ENCODE results near the gene CYTH3. TPM values are rescaled to one million over a fixed set of nuclear protein-coding genes. Genes with fewer than 3 reads are reported as not detected.

Gene CYTH3
- total RNA-seq, 1 donor from 2014 or later = 27.5 TPM

DNA sequence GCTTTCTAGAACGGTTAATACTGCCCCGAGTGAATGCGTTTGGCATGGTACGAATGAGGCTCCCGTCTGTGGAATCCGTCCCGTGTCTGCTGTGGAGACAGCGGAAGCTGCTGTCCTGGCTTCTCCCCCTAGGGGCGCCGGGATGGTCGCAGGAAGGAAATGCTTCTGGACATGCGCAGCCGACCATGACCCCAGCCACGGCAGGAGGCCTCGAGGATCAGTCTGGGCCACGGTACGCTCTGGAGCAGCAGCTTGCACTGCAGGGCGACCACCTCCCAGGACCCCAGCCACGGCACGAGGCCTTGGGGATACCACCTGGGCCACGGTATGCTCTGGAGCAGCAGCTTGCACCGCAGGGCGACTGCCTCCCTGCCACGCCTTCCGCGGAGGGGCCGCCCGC, 107.9 kb downstream of the CYTH3 start:
- no peaks in the 10 kb centered on the region for H3K4me1 ChIP-seq
- no peak overlapping the region for H3K4me3 ChIP-seq
- ATAC-seq (no peak), DNase-seq (peak; percentile 47)
- TF ChIP-seq, protein P1, sequence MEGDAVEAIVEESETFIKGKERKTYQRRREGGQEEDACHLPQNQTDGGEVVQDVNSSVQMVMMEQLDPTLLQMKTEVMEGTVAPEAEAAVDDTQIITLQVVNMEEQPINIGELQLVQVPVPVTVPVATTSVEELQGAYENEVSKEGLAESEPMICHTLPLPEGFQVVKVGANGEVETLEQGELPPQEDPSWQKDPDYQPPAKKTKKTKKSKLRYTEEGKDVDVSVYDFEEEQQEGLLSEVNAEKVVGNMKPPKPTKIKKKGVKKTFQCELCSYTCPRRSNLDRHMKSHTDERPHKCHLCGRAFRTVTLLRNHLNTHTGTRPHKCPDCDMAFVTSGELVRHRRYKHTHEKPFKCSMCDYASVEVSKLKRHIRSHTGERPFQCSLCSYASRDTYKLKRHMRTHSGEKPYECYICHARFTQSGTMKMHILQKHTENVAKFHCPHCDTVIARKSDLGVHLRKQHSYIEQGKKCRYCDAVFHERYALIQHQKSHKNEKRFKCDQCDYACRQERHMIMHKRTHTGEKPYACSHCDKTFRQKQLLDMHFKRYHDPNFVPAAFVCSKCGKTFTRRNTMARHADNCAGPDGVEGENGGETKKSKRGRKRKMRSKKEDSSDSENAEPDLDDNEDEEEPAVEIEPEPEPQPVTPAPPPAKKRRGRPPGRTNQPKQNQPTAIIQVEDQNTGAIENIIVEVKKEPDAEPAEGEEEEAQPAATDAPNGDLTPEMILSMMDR (IDR thresholded peaks at IDR 0.05) = no peak
- H3K27me3 ChIP-seq = no peaks in the 10 kb centered on the region
- intact Hi-C loops (cut with DNase I) = no loop called here
- H3K9me3 ChIP-seq = no peaks in the 10 kb centered on the region
- H3K27ac ChIP-seq = no peak overlapping the region
- H3K36me3 ChIP-seq = peaks cover 42% of the 10 kb centered on the region

GRCh38 chr7:6164010-6164409, 108.4 kb downstream of the CYTH3 start:
- H3K27me3 ChIP-seq = no peaks in the 10 kb centered on the region
- peaks cover 47% of the 10 kb centered on the region for H3K36me3 ChIP-seq
- ATAC-seq (no peak), DNase-seq (no peak)
- no peak overlapping the region for H3K27ac ChIP-seq
- no peaks in the 10 kb centered on the region for H3K4me1 ChIP-seq
- no peak overlapping the region for H3K4me3 ChIP-seq
- no peaks in the 10 kb centered on the region for H3K9me3 ChIP-seq
- intact Hi-C loops (cut with DNase I) = no loop called here
- TF ChIP-seq, protein P1 (IDR thresholded peaks at IDR 0.05) = no peak

DNA sequence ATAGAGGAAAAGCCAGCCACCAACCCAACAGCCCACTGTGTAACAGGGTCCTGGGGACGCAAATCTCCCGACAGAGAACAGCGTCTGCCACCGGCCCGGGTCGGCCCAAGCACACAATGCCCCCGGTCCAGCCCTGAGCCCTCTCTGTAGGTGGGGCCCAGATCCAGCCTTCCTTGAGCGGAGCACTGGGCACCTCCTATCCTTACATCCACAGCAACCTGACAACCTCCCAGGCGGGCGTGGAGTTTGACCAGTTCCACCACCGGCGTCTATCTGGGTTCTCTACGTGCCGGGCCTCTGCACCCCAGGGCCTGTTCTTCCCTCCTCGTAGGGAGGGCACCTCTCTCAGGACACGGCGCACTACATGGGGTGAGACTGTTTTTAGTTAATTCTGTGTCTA, 109.0 kb downstream of the CYTH3 start:
- TF ChIP-seq, protein P1 (IDR thresholded peaks at IDR 0.05) = no peak
- Histone ChIP-seq H3K9me3 (no peaks in the 10 kb centered on the region), H3K36me3 (peaks cover 50% of the 10 kb centered on the region), H3K27me3 (no peaks in the 10 kb centered on the region), H3K4me3 (no peak overlapping the region), H3K27ac (no peak overlapping the region), H3K4me1 (no peaks in the 10 kb centered on the region)
- intact Hi-C loops (cut with DNase I) = no loop called here
- ATAC-seq = no peak
- DNase-seq = peak; percentile 39

DNA sequence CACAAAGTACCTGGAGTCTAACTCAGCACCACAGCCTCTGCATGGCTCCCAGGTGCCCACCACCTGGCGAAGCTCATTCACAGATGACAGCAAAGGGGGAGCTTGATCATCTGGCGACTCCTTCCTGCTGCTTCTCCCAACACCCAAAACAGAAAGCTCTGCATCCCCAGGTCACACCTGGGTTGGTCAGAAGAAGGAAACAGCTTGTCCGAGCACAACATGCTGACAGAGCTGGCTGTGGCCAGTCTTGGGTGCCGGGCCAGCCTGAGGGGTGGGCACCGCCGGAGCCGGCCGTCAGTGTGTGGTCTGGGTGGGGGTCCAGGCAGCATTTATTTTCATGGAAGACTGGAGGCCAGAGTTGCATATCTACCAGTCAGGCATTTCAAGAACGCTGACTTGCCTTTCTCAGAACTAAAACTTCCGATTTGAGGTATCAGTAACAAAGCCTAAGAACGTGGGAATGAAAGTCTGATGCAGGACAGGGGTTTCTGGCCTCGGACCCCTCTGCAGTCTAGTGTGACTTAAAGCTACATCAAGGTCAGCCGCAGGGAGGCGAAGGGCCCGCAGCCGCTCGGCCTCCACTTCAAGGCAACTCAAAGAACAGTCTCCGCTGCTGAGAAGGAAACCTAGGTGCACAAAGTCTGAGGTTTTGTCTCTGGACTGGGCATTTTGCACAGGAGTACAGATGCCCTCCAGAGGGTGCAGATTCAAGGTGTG, 109.6 kb downstream of the CYTH3 start:
- ATAC-seq (no peak), DNase-seq (peak; percentile 52)
- H3K9me3 ChIP-seq = no peaks in the 10 kb centered on the region
- no peak overlapping the region for H3K4me3 ChIP-seq
- peak overlapping the region; percentile 17 for H3K27ac ChIP-seq
- intact Hi-C loops (cut with DNase I) = no loop called here
- TF ChIP-seq, protein P1 (IDR thresholded peaks at IDR 0.05) = no peak
- H3K36me3 ChIP-seq = peaks cover 56% of the 10 kb centered on the region
- no peaks in the 10 kb centered on the region for H3K4me1 ChIP-seq
- H3K27me3 ChIP-seq = no peaks in the 10 kb centered on the region

- intact Hi-C loops (cut with DNase I) = no loop called here
- DNase-seq (peak; percentile 54), ATAC-seq (no peak)
- no peaks in the 10 kb centered on the region for H3K9me3 ChIP-seq
- no peak overlapping the region for H3K4me3 ChIP-seq
- no peaks in the 10 kb centered on the region for H3K27me3 ChIP-seq
- peaks cover 61% of the 10 kb centered on the region for H3K36me3 ChIP-seq
- no peaks in the 10 kb centered on the region for H3K4me1 ChIP-seq
- TF ChIP-seq, protein P1 (IDR thresholded peaks at IDR 0.05) = no peak
- peak overlapping the region; percentile 17 for H3K27ac ChIP-seq
These were observed 110.1 kb downstream of the CYTH3 start for GRCh38 chr7:6162331-6162620.

Data from upper lobe of right lung (tissue), 1 donor.